Neural progenitor cell (in vitro differentiated cells): ENCODE measurements around the gene MYO10. TPM values are rescaled to one million over a fixed set of nuclear protein-coding genes. Genes with fewer than 3 reads are reported as not detected.

Experiments used
- DNase-seq: peaks from one replicate; pipeline ENCODE4 v3.0.0-alpha.2; 2016; ENCODE audit warnings: low spot score
- H2AFZ ChIP-seq: fragments of 200-600 bp; sonication (generic); replicated peaks from 2 replicates; pipeline ENCODE4 v1.6.1; 2016; ENCODE audit warnings: antibody characterized with exemption
- H3F3A ChIP-seq: fragments of 200-600 bp; sonication (generic); 2 replicates; pipeline ENCODE4 v1.6.1; 2016; ENCODE audit warnings: antibody characterized with exemption, low read depth
- H3K27ac ChIP-seq: fragments of 200-600 bp; sonication (generic); 2 replicates; pipeline ENCODE4 v1.5.1; 2016; ENCODE audit warnings: mild to moderate bottlenecking
- H3K27me3 ChIP-seq: fragments of 200-600 bp; sonication (generic); 2 replicates; pipeline ENCODE4 v1.6.1; 2016; ENCODE audit warnings: mild to moderate bottlenecking, moderate library complexity
- H3K36me3 ChIP-seq: fragments of 200-600 bp; sonication (generic); 2 replicates; pipeline ENCODE4 v1.5.1; 2016
- H3K4me1 ChIP-seq: fragments of 200-600 bp; sonication (generic); 2 replicates; pipeline ENCODE4 v1.6.1; 2016; ENCODE audit warnings: mixed run types
- H3K4me2 ChIP-seq: fragments of 200-600 bp; sonication (generic); 2 replicates; pipeline ENCODE4 v1.6.1; 2016
- H3K4me3 ChIP-seq: fragments of 200-600 bp; sonication (generic); 2 replicates; pipeline ENCODE4 v1.5.1; 2016
- H3K79me2 ChIP-seq: fragments of 200-600 bp; sonication (generic); 2 replicates; pipeline ENCODE4 v1.6.1; 2016; ENCODE audit warnings: low read depth
- H3K9ac ChIP-seq: fragments of 200-600 bp; sonication (generic); 2 replicates; pipeline ENCODE4 v1.6.1; 2016
- H3K9me3 ChIP-seq: fragments of 200-600 bp; sonication (generic); 2 replicates; pipeline ENCODE4 v1.5.1; 2016; ENCODE audit warnings: low read depth
- H4K20me1 ChIP-seq: fragments of 200-600 bp; sonication (generic); 2 replicates; pipeline ENCODE4 v1.6.1; 2016; ENCODE audit warnings: low read depth
- H3K27ac Mint-ChIP-seq: 3 replicates; pipeline ENCODE4 v1.8.0; 2021; ENCODE audit warnings: mixed read lengths
- H3K27me3 Mint-ChIP-seq: 2 replicates; pipeline ENCODE4 v1.8.0; 2022; ENCODE audit warnings: low read depth, mild to moderate bottlenecking, inconsistent platforms, moderate library complexity, mixed read lengths; ENCODE audit not compliant: insufficient read depth
- H3K36me3 Mint-ChIP-seq: 3 replicates; pipeline ENCODE4 v1.8.0; 2021; ENCODE audit warnings: mixed read lengths
- H3K4me1 Mint-ChIP-seq: 3 replicates; pipeline ENCODE4 v1.8.0; 2021; ENCODE audit warnings: mixed read lengths
- H3K4me3 Mint-ChIP-seq: 3 replicates; pipeline ENCODE4 v1.8.0; 2021; ENCODE audit warnings: mild to moderate bottlenecking, moderate library complexity, mixed read lengths
- H3K9me3 Mint-ChIP-seq: 3 replicates; pipeline ENCODE4 v1.8.0; 2020; ENCODE audit warnings: mixed read lengths
- EZH2 ChIP-seq: fragments of 200-600 bp; sonication (generic); IDR thresholded peaks from 2 replicates; pipeline ENCODE4 v1.6.1; 2017; ENCODE audit warnings: antibody characterized with exemption, mild to moderate bottlenecking, moderate library complexity
- EZH2phosphoT487 ChIP-seq: fragments of 200-600 bp; sonication (generic); IDR thresholded peaks from 2 replicates; pipeline ENCODE4 v1.6.1; 2017; ENCODE audit warnings: antibody characterized with exemption
- total RNA-seq: library from RNA; depleted of rRNA; stranded (reverse); fragments of >200 nt; gene quantifications from 2 replicates; pipeline ENCODE4 v1.2.3, GENCODE V29; 2015; ENCODE audit warnings: low replicate concordance
- TF ChIP-seq, protein P1 (sequence below): fragments of 200-600 bp; sonication (generic); IDR thresholded peaks from 2 replicates; pipeline ENCODE4 v1.5.1; 2017; ENCODE audit warnings: antibody characterized with exemption, mild to moderate bottlenecking

The MYO10 gene
- total RNA-seq, 1 donor from 2014 or later, result 39.1 TPM

DNA sequence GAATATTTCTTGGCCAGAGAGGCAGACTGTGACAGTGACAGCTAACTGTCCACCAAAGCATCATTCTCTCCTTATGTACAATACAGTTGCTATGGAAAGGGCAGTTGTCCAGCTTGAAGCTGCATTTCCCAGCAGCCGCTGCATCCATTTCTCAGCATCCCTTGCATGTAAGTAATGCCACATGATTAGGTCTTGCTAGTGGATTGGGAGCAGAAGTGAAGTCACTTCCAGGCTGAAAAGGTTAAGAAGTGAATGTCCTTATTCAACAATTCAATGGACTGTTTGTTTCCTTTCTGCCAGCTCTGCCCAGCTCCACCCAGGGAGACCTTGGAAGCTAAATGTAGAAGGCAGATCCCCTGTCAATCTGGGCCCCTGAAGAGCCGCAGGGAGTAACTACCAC lies 293.2 kb downstream of the MYO10 start:
- Histone ChIP-seq H3K36me3 (no peaks in the 10 kb centered on the region), H3K79me2 (no peaks in the 10 kb centered on the region), H3K4me2 (no peak overlapping the region), H4K20me1 (no peaks in the 10 kb centered on the region), H3K4me1 (peaks cover 16% of the 10 kb centered on the region), H3K9me3 (no peaks in the 10 kb centered on the region), H3K9ac (no peak overlapping the region), H2AFZ (no peak overlapping the region), H3K27me3 (no peaks in the 10 kb centered on the region), H3F3A (no peaks in the 10 kb centered on the region), H3K27ac (no peak overlapping the region), H3K4me3 (no peak overlapping the region)
- TF ChIP-seq, protein P1, sequence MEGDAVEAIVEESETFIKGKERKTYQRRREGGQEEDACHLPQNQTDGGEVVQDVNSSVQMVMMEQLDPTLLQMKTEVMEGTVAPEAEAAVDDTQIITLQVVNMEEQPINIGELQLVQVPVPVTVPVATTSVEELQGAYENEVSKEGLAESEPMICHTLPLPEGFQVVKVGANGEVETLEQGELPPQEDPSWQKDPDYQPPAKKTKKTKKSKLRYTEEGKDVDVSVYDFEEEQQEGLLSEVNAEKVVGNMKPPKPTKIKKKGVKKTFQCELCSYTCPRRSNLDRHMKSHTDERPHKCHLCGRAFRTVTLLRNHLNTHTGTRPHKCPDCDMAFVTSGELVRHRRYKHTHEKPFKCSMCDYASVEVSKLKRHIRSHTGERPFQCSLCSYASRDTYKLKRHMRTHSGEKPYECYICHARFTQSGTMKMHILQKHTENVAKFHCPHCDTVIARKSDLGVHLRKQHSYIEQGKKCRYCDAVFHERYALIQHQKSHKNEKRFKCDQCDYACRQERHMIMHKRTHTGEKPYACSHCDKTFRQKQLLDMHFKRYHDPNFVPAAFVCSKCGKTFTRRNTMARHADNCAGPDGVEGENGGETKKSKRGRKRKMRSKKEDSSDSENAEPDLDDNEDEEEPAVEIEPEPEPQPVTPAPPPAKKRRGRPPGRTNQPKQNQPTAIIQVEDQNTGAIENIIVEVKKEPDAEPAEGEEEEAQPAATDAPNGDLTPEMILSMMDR, result no peak
- TF ChIP-seq EZH2phosphoT487, result no peak
- TF ChIP-seq EZH2, result no peak
- Mint-ChIP-seq H3K36me3 (no peaks in the 10 kb centered on the region), H3K4me3 (no peak overlapping the region), H3K4me1 (peaks cover 14% of the 10 kb centered on the region), H3K27ac (no peak overlapping the region), H3K27me3 (no peaks in the 10 kb centered on the region), H3K9me3 (peaks cover 20% of the 10 kb centered on the region)
- DNase-seq, result no peak

DNA sequence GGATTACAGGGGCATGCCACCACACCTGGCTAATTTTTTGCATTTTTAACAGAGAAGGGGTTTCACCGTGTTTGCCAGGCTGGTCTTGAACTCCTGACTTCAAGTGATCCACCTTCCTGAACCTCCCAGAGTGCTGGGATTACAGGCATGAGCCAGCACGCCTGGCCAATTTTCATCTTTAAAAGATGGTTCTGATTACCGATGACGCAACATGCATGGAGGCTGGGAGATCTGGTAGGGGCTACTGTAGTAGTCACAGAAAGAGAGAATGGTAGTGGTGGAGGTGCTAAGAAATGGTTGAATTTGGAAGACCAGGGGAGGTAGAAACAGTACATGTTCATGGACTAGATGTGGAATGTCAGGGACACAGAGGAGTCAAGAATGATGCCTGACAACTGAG lies 296.9 kb downstream of the MYO10 start:
- DNase-seq, result no peak
- H3K9ac ChIP-seq, result no peak overlapping the region
- no peaks in the 10 kb centered on the region for H3K27me3 Mint-ChIP-seq
- H3K4me2 ChIP-seq, result no peak overlapping the region
- no peaks in the 10 kb centered on the region for H3F3A ChIP-seq
- H3K79me2 ChIP-seq, result no peaks in the 10 kb centered on the region
- H3K4me1 ChIP-seq, result peaks cover 16% of the 10 kb centered on the region
- no peaks in the 10 kb centered on the region for H4K20me1 ChIP-seq
- TF ChIP-seq EZH2phosphoT487, result no peak
- no peak for TF ChIP-seq EZH2
- TF ChIP-seq, protein P1, result no peak
- no peaks in the 10 kb centered on the region for H3K27me3 ChIP-seq
- H3K27ac ChIP-seq, result no peak overlapping the region
- H3K27ac Mint-ChIP-seq, result no peak overlapping the region
- peaks cover 14% of the 10 kb centered on the region for H3K4me1 Mint-ChIP-seq
- H3K9me3 Mint-ChIP-seq, result peaks cover 15% of the 10 kb centered on the region
- no peaks in the 10 kb centered on the region for H3K36me3 ChIP-seq
- no peak overlapping the region for H3K4me3 Mint-ChIP-seq
- no peaks in the 10 kb centered on the region for H3K9me3 ChIP-seq
- no peak overlapping the region for H3K4me3 ChIP-seq
- no peaks in the 10 kb centered on the region for H3K36me3 Mint-ChIP-seq
- H2AFZ ChIP-seq, result no peak overlapping the region

DNA sequence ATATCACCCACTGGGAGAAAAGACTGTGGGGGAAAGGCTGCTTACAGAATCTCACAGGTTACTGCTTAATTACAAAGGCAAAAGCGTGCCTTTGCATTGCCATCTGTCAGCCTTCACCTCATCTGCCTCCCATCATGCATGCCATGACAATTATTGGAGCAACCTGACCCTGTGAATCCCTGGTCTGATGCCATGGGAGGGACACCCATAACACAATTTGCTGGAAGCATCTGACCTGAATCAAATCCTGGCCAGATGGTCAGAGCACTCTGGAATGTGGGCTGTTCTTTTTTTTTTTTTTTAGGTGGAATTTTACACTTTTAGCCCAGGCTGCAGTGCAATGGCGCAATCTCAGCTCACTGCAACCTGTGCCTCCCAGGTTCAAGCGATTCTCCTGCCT lies 307.7 kb downstream of the MYO10 start:
- H3K4me1 ChIP-seq, result no peaks in the 10 kb centered on the region
- Mint-ChIP-seq H3K9me3 (peaks cover 2% of the 10 kb centered on the region), H3K27ac (no peak overlapping the region), H3K36me3 (no peaks in the 10 kb centered on the region), H3K4me1 (no peaks in the 10 kb centered on the region), H3K27me3 (peaks cover 4% of the 10 kb centered on the region), H3K4me3 (no peak overlapping the region)
- H3K4me3 ChIP-seq, result no peak overlapping the region
- H3K4me2 ChIP-seq, result no peak overlapping the region
- no peaks in the 10 kb centered on the region for H3K9me3 ChIP-seq
- no peak for TF ChIP-seq EZH2
- TF ChIP-seq EZH2phosphoT487, result no peak
- TF ChIP-seq, protein P1, result no peak
- no peak overlapping the region for H2AFZ ChIP-seq
- no peak for DNase-seq
- H3F3A ChIP-seq, result no peaks in the 10 kb centered on the region
- no peaks in the 10 kb centered on the region for H3K36me3 ChIP-seq
- no peak overlapping the region for H3K27ac ChIP-seq
- no peaks in the 10 kb centered on the region for H3K79me2 ChIP-seq
- H3K9ac ChIP-seq, result no peak overlapping the region
- H3K27me3 ChIP-seq, result no peaks in the 10 kb centered on the region
- H4K20me1 ChIP-seq, result no peaks in the 10 kb centered on the region
